Measurements from ENCODE around the gene CRIP1.

Gene CRIP1

GRCh38 chr14:105492031-105492970, 5.6 kb downstream of the CRIP1 start:
- Histone ChIP-seq H3K4me1 (ENCODE audit: low read length) (peaks cover 21% of the 10 kb centered on the region), H3K27ac (ENCODE audit: low read length) (peak overlapping the region; percentile 31; the same call in 1 of the 2 replicates), H3K27me3 (ENCODE audit: low read depth, low read length) (no peaks in the 10 kb centered on the region), H3K9ac (ENCODE audit: low read length) (peak overlapping the region; percentile 90), H2AFZ (ENCODE audit: low read depth, low read length) (no peak overlapping the region), H3K79me2 (ENCODE audit: low read length) (peaks cover 21% of the 10 kb centered on the region), H3K4me2 (ENCODE audit: low read length) (peak overlapping the region; percentile 89), H4K20me1 (ENCODE audit: insufficient read depth, low read length) (peaks cover 11% of the 10 kb centered on the region), H3K9me3 (ENCODE audit: insufficient read depth, low read length) (no peaks in the 10 kb centered on the region), H3K4me3 (ENCODE audit: low read length) (peak overlapping the region; percentile 89), H3K36me3 (replicated peaks; ENCODE audit: low read depth, low read length) (peaks cover 6% of the 10 kb centered on the region)
- TF ChIP-seq EZH2phosphoT487 (IDR thresholded peaks at IDR 0.05; ENCODE audit: low read depth) = no peak
- TF ChIP-seq, protein P1, sequence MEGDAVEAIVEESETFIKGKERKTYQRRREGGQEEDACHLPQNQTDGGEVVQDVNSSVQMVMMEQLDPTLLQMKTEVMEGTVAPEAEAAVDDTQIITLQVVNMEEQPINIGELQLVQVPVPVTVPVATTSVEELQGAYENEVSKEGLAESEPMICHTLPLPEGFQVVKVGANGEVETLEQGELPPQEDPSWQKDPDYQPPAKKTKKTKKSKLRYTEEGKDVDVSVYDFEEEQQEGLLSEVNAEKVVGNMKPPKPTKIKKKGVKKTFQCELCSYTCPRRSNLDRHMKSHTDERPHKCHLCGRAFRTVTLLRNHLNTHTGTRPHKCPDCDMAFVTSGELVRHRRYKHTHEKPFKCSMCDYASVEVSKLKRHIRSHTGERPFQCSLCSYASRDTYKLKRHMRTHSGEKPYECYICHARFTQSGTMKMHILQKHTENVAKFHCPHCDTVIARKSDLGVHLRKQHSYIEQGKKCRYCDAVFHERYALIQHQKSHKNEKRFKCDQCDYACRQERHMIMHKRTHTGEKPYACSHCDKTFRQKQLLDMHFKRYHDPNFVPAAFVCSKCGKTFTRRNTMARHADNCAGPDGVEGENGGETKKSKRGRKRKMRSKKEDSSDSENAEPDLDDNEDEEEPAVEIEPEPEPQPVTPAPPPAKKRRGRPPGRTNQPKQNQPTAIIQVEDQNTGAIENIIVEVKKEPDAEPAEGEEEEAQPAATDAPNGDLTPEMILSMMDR (IDR thresholded peaks at IDR 0.05; ENCODE audit: low read depth, low read length) = no peak

- TF ChIP-seq, protein P1 (IDR thresholded peaks at IDR 0.05; ENCODE audit: low read depth, low read length) = no peak
- no peak for TF ChIP-seq EZH2phosphoT487 (IDR thresholded peaks at IDR 0.05; ENCODE audit: low read depth)
- no peak overlapping the region for H3K9ac ChIP-seq (ENCODE audit: low read length)
- no peak overlapping the region for H3K4me2 ChIP-seq (ENCODE audit: low read length)
- H2AFZ ChIP-seq (ENCODE audit: low read depth, low read length) = no peak overlapping the region
- no peak overlapping the region for H3K4me3 ChIP-seq (ENCODE audit: low read length)
- peaks cover 21% of the 10 kb centered on the region for H3K4me1 ChIP-seq (ENCODE audit: low read length)
- peaks cover 6% of the 10 kb centered on the region for H3K36me3 ChIP-seq (replicated peaks; ENCODE audit: low read depth, low read length)
- H3K79me2 ChIP-seq (ENCODE audit: low read length) = peaks cover 21% of the 10 kb centered on the region
- H3K27ac ChIP-seq (ENCODE audit: low read length) = no peak overlapping the region
- peaks cover 11% of the 10 kb centered on the region for H4K20me1 ChIP-seq (ENCODE audit: insufficient read depth, low read length)
- H3K27me3 ChIP-seq (ENCODE audit: low read depth, low read length) = no peaks in the 10 kb centered on the region
- no peaks in the 10 kb centered on the region for H3K9me3 ChIP-seq (ENCODE audit: insufficient read depth, low read length)
Observed at GRCh38 chr14:105492971-105493871, 6.5 kb downstream of the CRIP1 start.

GRCh38 chr14:105493921-105494605, 7.4 kb downstream of the CRIP1 start:
- Histone ChIP-seq H2AFZ (ENCODE audit: low read depth, low read length) (no peak overlapping the region), H3K9ac (ENCODE audit: low read length) (no peak overlapping the region), H3K27me3 (ENCODE audit: low read depth, low read length) (no peaks in the 10 kb centered on the region), H3K9me3 (ENCODE audit: insufficient read depth, low read length) (no peaks in the 10 kb centered on the region), H4K20me1 (ENCODE audit: insufficient read depth, low read length) (peaks cover 11% of the 10 kb centered on the region), H3K36me3 (replicated peaks; ENCODE audit: low read depth, low read length) (peaks cover 6% of the 10 kb centered on the region), H3K4me3 (ENCODE audit: low read length) (no peak overlapping the region), H3K27ac (ENCODE audit: low read length) (no peak overlapping the region), H3K4me2 (ENCODE audit: low read length) (no peak overlapping the region), H3K79me2 (ENCODE audit: low read length) (peaks cover 13% of the 10 kb centered on the region), H3K4me1 (ENCODE audit: low read length) (peaks cover 14% of the 10 kb centered on the region)
- TF ChIP-seq, protein P1 (IDR thresholded peaks at IDR 0.05; ENCODE audit: low read depth, low read length) = no peak
- no peak for TF ChIP-seq EZH2phosphoT487 (IDR thresholded peaks at IDR 0.05; ENCODE audit: low read depth)

Measured in OCI-LY3 (cell line).